NCI-H1417 treated with DMSO at 0.1 percent for 48 hours (cell line): ENCODE results near the gene PIK3CB.
"Not testable (repeated sequence)": the region's sequence is repeated elsewhere in the genome, so short reads cannot be mapped to it uniquely, and the experiment has no call there.

Experiments used
- DNase-seq: peaks from one replicate; lab custom pipeline; 2025; lab: John Stamatoyannopoulos, UW

Gene PIK3CB

GRCh38 chr3:138747225-138747624 is 87.5 kb downstream of the PIK3CB start:
- no peak for DNase-seq

GRCh38 chr3:138740072-138740471 is 94.7 kb downstream of the PIK3CB start:
- no peak for DNase-seq

DNA sequence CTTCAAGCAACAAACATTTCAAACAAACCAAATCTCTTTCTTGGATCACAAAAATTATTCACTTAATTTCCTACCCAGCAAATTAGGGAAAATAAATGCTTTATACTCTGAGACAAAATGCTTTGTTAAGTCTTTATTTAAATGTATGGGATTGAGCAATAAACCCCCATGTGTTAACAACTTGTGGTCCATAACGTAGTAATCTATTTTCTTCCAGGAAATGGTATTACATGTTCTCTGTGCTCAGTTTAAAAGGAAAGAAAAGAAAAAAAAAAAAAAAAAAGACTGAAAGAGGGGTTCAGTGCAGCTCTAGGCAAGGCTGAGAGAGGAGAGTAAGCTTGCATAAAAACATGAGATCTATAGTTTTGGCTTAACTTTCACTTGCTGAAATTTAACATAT is 102.3 kb downstream of the PIK3CB start:
- no peak for DNase-seq

- DNase-seq: no peak
These were observed 107.6 kb downstream of the PIK3CB start for GRCh38 chr3:138726946-138727730.

GRCh38 chr3:138726042-138726441 is 108.7 kb downstream of the PIK3CB start:
- not testable (repeated sequence) for DNase-seq

DNA sequence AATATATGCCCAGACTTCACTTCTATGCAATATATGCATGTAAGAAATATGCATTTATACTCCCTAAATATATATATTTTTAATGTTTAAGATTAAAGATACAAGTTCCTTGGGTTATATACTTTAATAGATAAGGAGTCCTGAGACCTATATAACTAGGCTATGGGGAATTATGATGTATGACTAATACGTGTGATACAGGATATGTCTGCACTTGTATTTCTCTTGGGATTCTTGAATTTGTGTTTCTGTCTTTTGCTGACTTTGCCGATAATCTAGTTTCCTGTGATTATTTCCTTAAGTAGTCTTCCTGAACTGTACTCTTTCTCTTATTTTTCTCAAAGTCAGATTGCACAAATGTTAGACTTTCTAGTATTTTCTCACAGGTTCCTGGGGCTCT is 109.6 kb downstream of the PIK3CB start:
- no peak for DNase-seq

DNA sequence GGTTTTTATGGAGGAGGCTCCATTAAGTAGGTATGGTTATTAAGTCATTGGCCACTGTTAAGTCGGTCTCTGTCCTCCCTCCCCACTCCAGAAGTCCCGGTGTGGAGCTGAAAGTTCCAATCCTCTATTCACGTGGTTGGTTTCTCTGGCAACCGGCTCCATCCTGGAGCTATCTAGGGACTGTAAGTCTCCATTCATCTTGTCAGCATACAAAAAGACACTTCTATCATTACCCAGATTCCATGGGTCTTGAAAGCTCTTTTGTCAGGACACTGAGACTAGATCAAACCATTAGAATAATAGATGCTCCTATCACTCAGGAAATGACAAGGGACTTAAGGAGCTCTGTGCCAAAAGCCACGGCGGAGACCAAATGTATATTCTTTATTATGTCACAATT is 110.3 kb downstream of the PIK3CB start:
- no peak for DNase-seq

- no peak for DNase-seq
These were observed 115.9 kb downstream of the PIK3CB start for GRCh38 chr3:138718849-138719248.

DNA sequence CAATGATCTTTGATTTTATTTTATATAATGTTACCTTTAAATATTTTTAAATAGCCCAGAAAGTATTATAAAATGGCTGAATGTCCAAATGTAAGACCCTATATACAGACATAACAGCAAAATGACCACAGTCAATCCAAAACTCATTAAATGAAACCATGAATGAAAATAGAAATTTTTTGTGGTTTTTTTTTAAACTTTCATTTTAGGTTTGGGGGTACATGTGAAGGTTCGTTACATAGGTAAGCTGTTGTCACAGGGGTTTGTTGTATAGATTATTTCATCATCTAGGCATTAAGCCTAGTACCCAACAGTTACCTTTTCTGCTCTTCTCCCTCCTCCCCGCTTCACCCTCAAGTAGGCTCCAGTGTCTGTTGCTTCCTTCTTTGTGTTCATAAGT is 117.4 kb downstream of the PIK3CB start:
- no peak for DNase-seq

GRCh38 chr3:138712086-138712485 is 122.6 kb downstream of the PIK3CB start:
- DNase-seq: no peak

DNA sequence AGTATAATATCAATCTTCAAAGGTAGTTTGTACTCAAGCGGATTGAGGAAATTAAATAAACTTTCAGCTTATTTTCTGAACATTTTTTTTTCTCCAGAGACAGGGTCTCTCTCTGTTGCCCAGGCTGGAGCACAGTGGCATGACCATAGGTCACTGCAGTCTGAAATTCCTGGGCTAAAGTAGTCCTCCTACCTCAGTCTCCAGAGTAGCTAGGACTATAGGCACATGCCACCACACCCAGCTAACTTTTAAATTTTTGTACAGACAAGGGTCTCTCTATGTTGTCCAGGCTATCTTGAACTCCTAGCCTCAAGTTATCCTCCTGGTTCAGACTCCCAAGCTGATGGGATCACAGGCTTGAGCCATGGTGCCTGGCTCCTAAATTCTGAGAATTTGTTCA is 129.1 kb downstream of the PIK3CB start:
- no peak for DNase-seq

GRCh38 chr3:138696666-138697370 is 137.9 kb downstream of the PIK3CB start:
- DNase-seq: no peak

- no peak for DNase-seq
These were observed 140.3 kb downstream of the PIK3CB start for GRCh38 chr3:138694287-138695007.

DNA sequence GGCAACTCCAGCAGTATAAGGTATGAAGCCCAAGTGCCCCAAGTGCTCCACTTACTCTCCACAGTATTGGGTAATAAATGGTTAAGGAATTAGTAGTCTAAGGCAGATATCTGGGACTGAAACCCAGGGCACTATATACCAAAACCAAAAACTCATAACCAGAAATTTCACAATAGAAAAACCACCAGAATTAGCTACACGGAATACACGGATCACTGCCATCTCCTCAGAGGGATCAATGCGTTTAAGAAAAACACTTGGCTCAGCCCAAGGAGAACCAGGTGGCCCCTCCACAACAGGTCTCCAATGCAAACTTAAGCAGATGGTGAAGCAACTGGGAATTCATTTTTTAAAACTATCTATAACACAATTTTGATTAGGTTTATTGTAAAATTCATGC is 142.6 kb downstream of the PIK3CB start:
- DNase-seq: no peak

DNA sequence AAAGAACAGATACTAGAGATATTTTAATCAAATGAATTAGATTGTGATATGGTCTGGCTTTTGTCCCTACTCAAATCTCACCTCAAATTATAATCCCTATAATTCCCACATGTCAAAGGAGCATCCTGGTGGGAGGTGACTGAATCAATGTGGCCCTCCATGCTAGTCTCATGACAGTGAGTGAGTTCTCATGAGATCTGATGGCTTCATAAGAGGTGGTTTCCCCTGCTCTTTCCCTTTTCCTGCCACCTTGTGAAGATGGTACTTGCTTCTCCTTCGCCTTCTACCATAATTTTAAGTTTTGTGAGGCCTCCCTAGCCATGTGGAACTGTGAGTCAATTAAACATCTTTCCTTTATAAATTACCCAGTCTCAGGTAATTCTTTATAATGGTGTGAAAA is 143.4 kb downstream of the PIK3CB start:
- no peak for DNase-seq

GRCh38 chr3:138690036-138690435 is 144.7 kb downstream of the PIK3CB start:
- no peak for DNase-seq

GRCh38 chr3:138688871-138689299 is 145.8 kb downstream of the PIK3CB start:
- DNase-seq: no peak

- no peak for DNase-seq
These were observed 147.5 kb downstream of the PIK3CB start for GRCh38 chr3:138687236-138687635.

DNA sequence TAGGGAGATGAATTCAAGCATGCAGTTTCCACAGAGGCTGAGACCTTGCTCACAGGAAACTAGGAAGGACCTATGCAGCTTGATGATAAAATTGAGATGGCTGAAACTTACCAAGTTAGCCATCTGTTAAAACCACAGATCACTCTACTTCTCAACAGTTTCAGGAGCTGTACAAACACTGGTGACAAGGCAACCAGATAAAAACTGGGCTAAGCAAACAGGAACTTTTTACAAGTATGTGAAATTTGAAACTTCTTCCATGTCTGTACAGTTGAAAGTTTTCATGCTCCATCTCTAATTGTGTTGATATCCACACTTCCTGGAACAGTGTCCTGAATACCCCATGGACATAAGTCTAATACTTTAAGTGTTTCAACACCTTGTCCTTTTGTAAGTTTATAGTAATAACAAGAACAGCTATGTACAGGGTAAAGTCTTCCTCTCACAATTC is 147.9 kb downstream of the PIK3CB start:
- no peak for DNase-seq

- DNase-seq: no peak
These were observed 150.3 kb downstream of the PIK3CB start for GRCh38 chr3:138684396-138684795.

DNA sequence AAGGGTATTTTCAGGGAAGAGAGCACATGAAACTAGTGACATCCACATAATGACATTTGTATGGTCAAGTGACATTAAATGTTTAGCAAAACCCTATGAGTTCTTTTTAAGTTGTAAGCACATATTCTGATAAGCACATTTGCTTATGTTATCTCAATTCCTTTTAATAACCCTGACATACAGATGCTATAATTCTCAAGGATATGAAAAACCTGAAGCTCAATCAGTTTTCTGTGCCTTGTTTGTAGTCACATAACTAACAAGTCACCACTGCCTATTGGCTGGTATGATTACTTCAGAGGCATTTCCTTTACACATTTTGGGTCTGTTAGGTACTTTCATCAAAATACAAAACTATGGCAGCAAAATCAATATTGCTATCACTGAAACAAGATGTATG is 152.1 kb downstream of the PIK3CB start:
- DNase-seq: no peak

DNA sequence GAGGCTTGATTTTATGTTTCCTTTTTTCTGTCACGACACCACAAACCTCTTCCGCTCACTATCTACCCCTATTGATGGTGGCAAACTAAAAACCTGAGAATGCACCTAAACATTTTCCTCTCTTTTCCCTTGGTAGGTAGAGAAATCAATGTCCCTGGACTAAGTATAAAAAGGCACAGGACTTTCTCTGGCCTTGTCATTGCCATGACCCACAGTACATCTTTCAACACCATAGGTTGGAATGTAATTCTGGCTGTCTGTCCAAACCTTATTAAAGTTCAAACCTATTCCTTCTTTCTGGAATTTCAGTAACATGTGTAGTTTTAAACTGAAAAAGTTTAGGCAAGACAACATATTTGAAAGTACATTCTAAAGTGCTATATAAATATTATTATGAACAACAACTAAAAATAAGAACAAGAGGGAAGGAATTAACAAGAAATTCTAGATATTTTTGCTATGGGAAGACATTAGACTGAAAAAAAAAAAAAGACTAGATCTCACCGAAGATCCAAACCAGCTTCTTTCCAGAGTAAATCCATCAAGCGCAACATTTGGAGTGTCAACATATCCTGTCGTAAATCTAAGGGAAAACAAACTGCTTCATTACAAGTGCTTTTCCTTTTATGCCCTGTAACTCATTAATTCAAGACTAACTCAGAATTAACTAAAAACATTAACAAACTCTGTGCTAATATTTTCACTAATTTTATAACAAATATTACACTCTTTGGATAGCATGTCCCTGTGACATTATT is 153.1 kb downstream of the PIK3CB start:
- no peak for DNase-seq
